ENCODE results near the gene NOTCH4.

GRCh38 chr6:32168807-32169591 lies 54.9 kb downstream of the NOTCH4 start:
- no peak for TF ChIP-seq CTCF (conservative IDR thresholded peaks at IDR 0.05 in 1 of 2, IDR thresholded peaks at IDR 0.05 in 1 of 2; ENCODE audit: low read depth in 1 of 2, low read length in 2 of 2)
- no peak for TF ChIP-seq EZH2 (IDR thresholded peaks at IDR 0.05; ENCODE audit: low read length, missing control alignments)
